Liver (tissue), 9 donors: ENCODE data around the gene KCNJ10. TPM values are rescaled to one million over a fixed set of nuclear protein-coding genes. Genes with fewer than 3 reads are reported as not detected.

Experiments used
- DNase-seq: peaks from one replicate; pipeline ENCODE4 v3.0.0-alpha.2; 2017; ENCODE audit warnings: low spot score
- H3K27ac ChIP-seq, 2 donors: one replicate each; pipeline ENCODE4 v1.7.0; 2013; ENCODE audit warnings: inconsistent platforms in 2 of 2, low read length in 2 of 2, control low read depth in 1 of 2, low read depth in 1 of 2, mild to moderate bottlenecking in 1 of 2
- H3K27me3 ChIP-seq, 4 donors: one replicate each; pipeline versions ENCODE4 v1.6.1 to v1.7.0; 2013; ENCODE audit warnings: low read length in 3 of 4, inconsistent platforms in 1 of 4, mild to moderate bottlenecking in 1 of 4, moderate library complexity in 1 of 4; ENCODE audit not compliant: control insufficient read depth in 4 of 4, insufficient read depth in 4 of 4
- H3K36me3 ChIP-seq, 4 donors: one replicate each; pipeline versions ENCODE4 v1.6.1 to v1.7.0; 2013; ENCODE audit warnings: low read length in 3 of 4, mild to moderate bottlenecking in 3 of 4, low read depth in 1 of 4, moderate library complexity in 1 of 4; ENCODE audit not compliant: control insufficient read depth in 4 of 4, insufficient read depth in 3 of 4
- H3K4me1 ChIP-seq, 4 donors: one replicate each; pipeline versions ENCODE4 v1.6.1 to v1.7.0; 2013; ENCODE audit warnings: low read length in 3 of 4, mild to moderate bottlenecking in 3 of 4, moderate library complexity in 1 of 4; ENCODE audit not compliant: control insufficient read depth in 4 of 4, insufficient read depth in 4 of 4
- H3K4me3 ChIP-seq, 3 donors: one replicate each; pipeline versions ENCODE4 v1.6.1 to v1.7.0; 2013; ENCODE audit warnings: low read length in 3 of 3, control low read depth in 1 of 3, low read depth in 1 of 3, mild to moderate bottlenecking in 1 of 3
- H3K9ac ChIP-seq, 2 donors: one replicate each; pipeline ENCODE4 v1.7.0; 2013; ENCODE audit warnings: low read length in 2 of 2, mild to moderate bottlenecking in 2 of 2, moderate library complexity in 2 of 2, control low read depth in 1 of 2, low read depth in 1 of 2
- H3K9me3 ChIP-seq, 4 donors: one replicate each; pipeline versions ENCODE4 v1.6.1 to v1.7.0; 2013; ENCODE audit warnings: low read length in 3 of 4; ENCODE audit not compliant: control insufficient read depth in 4 of 4
- FOXA1 ChIP-seq: IDR thresholded peaks from 2 replicates; pipeline ENCODE4 v1.6.1; 2016; ENCODE audit warnings: antibody characterized with exemption
- FOXA2 ChIP-seq: IDR thresholded peaks from 2 replicates; pipeline ENCODE4 v1.6.1; 2016; ENCODE audit warnings: antibody characterized with exemption
- GABPA ChIP-seq, 2 donors: IDR thresholded peaks in 1 of 2; conservative IDR thresholded peaks in 1 of 2; 2 replicates each; pipeline ENCODE4 v1.6.1; 2016; ENCODE audit warnings: antibody characterized with exemption in 2 of 2, mild to moderate bottlenecking in 1 of 2, moderate library complexity in 1 of 2
- HNF4A ChIP-seq, 2 donors: conservative IDR thresholded peaks; 2 replicates each; pipeline ENCODE4 v1.6.1; 2016; ENCODE audit warnings: antibody characterized with exemption in 2 of 2, mild to moderate bottlenecking in 2 of 2
- HNF4G ChIP-seq: IDR thresholded peaks from 2 replicates; pipeline ENCODE4 v1.6.1; 2016; ENCODE audit warnings: antibody characterized with exemption
- JUND ChIP-seq, 2 donors: IDR thresholded peaks; 2 replicates each; pipeline ENCODE4 v1.6.1; 2016; ENCODE audit warnings: antibody characterized with exemption in 2 of 2
- NR2F2 ChIP-seq: IDR thresholded peaks from 2 replicates; pipeline ENCODE4 v1.6.1; 2016; ENCODE audit warnings: antibody characterized with exemption
- RAD21 ChIP-seq, 2 donors: IDR thresholded peaks; 2 replicates each; pipeline ENCODE4 v1.6.1; 2016; ENCODE audit warnings: antibody characterized with exemption in 2 of 2, mild to moderate bottlenecking in 2 of 2
- RXRA ChIP-seq, 2 donors: IDR thresholded peaks; 2 replicates each; pipeline ENCODE4 v1.6.1; 2017 to 2018; ENCODE audit warnings: antibody characterized with exemption in 2 of 2, mild to moderate bottlenecking in 1 of 2
- SP1 ChIP-seq: IDR thresholded peaks from 2 replicates; pipeline ENCODE4 v1.6.1; 2018; ENCODE audit warnings: antibody characterized with exemption, mild to moderate bottlenecking
- TAF1 ChIP-seq: conservative IDR thresholded peaks from 2 replicates; pipeline ENCODE4 v1.6.1; 2016; ENCODE audit warnings: antibody characterized with exemption, mild to moderate bottlenecking
- YY1 ChIP-seq: IDR thresholded peaks from 2 replicates; pipeline ENCODE4 v1.6.1; 2016; ENCODE audit warnings: antibody characterized with exemption, mild to moderate bottlenecking
- WGBS: extraction: QIAGEN DNeasy Blood & Tissue Kit; methylation state at CpG from one replicate; pipeline ENCODE4 v1.1.7; 2013; 5-methylcytosine and 5-hydroxymethylcytosine counted together
- polyA plus RNA-seq, 2 donors: library from polyadenylated mRNA; stranded (reverse) in 1 of 2; unstranded in 1 of 2; fragments of 200-250 nt in 1 of 2; fragments of >200 nt in 1 of 2; fragmentation: Nextera tagmentation in 1 of 2; extraction: Ambion mirVana in 1 of 2; gene quantifications; one replicate each; pipeline versions ENCODE4 v1.2.1 to v1.2.3, GENCODE V29; 2013 to 2015
- total RNA-seq, 2 donors: library from RNA; depleted of rRNA; stranded (reverse); fragments of >200 nt; gene quantifications; one replicate each; pipeline ENCODE4 v1.2.3, GENCODE V29; 2014
- TF ChIP-seq, protein P1 (sequence below): IDR thresholded peaks from 2 replicates; pipeline ENCODE4 v1.6.1; 2016; ENCODE audit warnings: antibody characterized with exemption
- TF ChIP-seq, protein P2 (sequence below): IDR thresholded peaks from 2 replicates; pipeline ENCODE4 v1.6.1; 2016; ENCODE audit warnings: antibody characterized with exemption, mild to moderate bottlenecking
- TF ChIP-seq, protein P3 (sequence below): IDR thresholded peaks from 2 replicates; pipeline ENCODE4 v1.6.1; 2016; ENCODE audit warnings: antibody characterized with exemption
- donor health status: healthy.
- donor health status: healthy.
- donor health status: healthy.
- donor health status: healthy.
- donor health status: healthy.

The KCNJ10 gene
- total and polyA plus RNA-seq, 4 donors = 0.48 to 1.6 (median 0.52) TPM

DNA sequence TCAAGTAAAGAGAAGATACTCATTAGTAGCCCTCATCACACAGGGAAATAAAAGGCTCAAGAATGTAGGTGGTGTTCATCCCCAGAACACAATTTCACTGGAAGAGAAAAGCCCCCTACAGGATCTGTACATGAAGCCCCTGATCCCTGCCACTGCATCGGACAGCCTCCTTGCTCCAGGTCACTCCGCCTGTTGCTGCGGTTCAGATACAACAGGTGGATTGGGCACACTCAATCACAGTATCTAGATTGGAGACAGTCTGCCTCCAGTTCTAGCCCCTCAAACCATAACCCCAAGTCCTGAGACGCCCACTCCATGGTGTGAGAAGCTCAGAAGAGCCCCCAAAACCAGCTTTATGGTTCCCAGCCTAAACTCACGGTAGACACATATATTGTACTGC lies 117.0 kb downstream of the KCNJ10 start:
- TF ChIP-seq, protein P1, sequence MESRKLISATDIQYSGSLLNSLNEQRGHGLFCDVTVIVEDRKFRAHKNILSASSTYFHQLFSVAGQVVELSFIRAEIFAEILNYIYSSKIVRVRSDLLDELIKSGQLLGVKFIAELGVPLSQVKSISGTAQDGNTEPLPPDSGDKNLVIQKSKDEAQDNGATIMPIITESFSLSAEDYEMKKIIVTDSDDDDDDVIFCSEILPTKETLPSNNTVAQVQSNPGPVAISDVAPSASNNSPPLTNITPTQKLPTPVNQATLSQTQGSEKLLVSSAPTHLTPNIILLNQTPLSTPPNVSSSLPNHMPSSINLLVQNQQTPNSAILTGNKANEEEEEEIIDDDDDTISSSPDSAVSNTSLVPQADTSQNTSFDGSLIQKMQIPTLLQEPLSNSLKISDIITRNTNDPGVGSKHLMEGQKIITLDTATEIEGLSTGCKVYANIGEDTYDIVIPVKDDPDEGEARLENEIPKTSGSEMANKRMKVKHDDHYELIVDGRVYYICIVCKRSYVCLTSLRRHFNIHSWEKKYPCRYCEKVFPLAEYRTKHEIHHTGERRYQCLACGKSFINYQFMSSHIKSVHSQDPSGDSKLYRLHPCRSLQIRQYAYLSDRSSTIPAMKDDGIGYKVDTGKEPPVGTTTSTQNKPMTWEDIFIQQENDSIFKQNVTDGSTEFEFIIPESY = no peak
- TF ChIP-seq YY1 (no peak), FOXA1 (no peak), GABPA (IDR thresholded peaks at IDR 0.05 in 1 of 2, conservative IDR thresholded peaks at IDR 0.05 in 1 of 2) (no peak), HNF4A (conservative IDR thresholded peaks at IDR 0.05) (no peak), RXRA (IDR thresholded peaks at IDR 0.05) (no peak), SP1 (no peak), HNF4G (no peak), JUND (IDR thresholded peaks at IDR 0.05) (no peak), RAD21 (IDR thresholded peaks at IDR 0.05) (no peak), NR2F2 (no peak), TAF1 (no peak)
- TF ChIP-seq, protein P2, sequence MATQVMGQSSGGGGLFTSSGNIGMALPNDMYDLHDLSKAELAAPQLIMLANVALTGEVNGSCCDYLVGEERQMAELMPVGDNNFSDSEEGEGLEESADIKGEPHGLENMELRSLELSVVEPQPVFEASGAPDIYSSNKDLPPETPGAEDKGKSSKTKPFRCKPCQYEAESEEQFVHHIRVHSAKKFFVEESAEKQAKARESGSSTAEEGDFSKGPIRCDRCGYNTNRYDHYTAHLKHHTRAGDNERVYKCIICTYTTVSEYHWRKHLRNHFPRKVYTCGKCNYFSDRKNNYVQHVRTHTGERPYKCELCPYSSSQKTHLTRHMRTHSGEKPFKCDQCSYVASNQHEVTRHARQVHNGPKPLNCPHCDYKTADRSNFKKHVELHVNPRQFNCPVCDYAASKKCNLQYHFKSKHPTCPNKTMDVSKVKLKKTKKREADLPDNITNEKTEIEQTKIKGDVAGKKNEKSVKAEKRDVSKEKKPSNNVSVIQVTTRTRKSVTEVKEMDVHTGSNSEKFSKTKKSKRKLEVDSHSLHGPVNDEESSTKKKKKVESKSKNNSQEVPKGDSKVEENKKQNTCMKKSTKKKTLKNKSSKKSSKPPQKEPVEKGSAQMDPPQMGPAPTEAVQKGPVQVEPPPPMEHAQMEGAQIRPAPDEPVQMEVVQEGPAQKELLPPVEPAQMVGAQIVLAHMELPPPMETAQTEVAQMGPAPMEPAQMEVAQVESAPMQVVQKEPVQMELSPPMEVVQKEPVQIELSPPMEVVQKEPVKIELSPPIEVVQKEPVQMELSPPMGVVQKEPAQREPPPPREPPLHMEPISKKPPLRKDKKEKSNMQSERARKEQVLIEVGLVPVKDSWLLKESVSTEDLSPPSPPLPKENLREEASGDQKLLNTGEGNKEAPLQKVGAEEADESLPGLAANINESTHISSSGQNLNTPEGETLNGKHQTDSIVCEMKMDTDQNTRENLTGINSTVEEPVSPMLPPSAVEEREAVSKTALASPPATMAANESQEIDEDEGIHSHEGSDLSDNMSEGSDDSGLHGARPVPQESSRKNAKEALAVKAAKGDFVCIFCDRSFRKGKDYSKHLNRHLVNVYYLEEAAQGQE = no peak
- TF ChIP-seq, protein P3, sequence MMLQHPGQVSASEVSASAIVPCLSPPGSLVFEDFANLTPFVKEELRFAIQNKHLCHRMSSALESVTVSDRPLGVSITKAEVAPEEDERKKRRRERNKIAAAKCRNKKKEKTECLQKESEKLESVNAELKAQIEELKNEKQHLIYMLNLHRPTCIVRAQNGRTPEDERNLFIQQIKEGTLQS = no peak
- no peaks in the 10 kb centered on the region for H3K27me3 ChIP-seq
- no peak for DNase-seq
- peaks cover 0 to 2% (median under 1%) of the 10 kb centered on the region in 4 donors for H3K4me1 ChIP-seq
- no peak overlapping the region for H3K9ac ChIP-seq
- WGBS = 84% methylated on average over 5 of the region's 5 CpGs
- H3K36me3 ChIP-seq = no peaks in the 10 kb centered on the region
- no peak overlapping the region for H3K4me3 ChIP-seq
- no peaks in the 10 kb centered on the region for H3K9me3 ChIP-seq
- H3K27ac ChIP-seq = no peak overlapping the region

DNA sequence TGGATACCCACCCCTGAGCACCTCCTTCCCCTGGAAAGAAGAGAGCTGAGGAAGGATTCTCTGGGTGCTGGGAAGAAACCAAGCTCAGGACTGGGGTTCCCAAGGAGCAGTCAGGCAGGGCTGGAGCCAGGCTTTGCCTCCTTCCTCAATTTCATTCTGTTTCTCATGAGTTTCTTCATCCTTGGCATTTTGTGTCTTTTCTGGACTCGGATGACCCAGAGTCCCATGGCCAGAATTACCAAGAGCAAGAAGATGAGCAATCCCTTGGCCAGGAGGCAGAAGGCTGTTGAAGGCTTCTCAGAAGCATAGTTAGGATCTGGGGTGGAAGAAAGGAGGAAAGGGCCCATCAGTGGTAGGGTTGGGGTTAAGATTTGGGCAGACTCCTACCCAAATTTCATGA lies 118.4 kb downstream of the KCNJ10 start:
- TF ChIP-seq RAD21 (IDR thresholded peaks at IDR 0.05) (no peak), FOXA2 (no peak), HNF4G (no peak)
- Histone ChIP-seq H3K4me3 (no peak overlapping the region), H3K9me3 (no peaks in the 10 kb centered on the region), H3K27me3 (no peaks in the 10 kb centered on the region), H3K27ac (no peak overlapping the region), H3K9ac (no peak overlapping the region), H3K36me3 (no peaks in the 10 kb centered on the region), H3K4me1 (peaks cover 0 to 1% (median 0%) of the 10 kb centered on the region in 4 donors)
- DNase-seq = no peak
- WGBS = 91% methylated on average over 1 of the region's 1 CpG
